GM12875 (cell line): ENCODE results near the gene ZNF32.

ENCODE experiments used
- H3K4me3 ChIP-seq: one replicate; pipeline ENCODE4 v1.5.1; 2011; ENCODE audit warnings: low read depth, low read length, control low read depth
- TF ChIP-seq, protein P1 (sequence below): IDR thresholded peaks from 2 replicates; pipeline ENCODE4 v1.5.1; 2011; ENCODE audit warnings: low read depth, mild to moderate bottlenecking, control low read depth, inconsistent platforms, low read length, moderate library complexity, borderline replicate concordance; ENCODE audit not compliant: insufficient read depth

The ZNF32 gene

DNA sequence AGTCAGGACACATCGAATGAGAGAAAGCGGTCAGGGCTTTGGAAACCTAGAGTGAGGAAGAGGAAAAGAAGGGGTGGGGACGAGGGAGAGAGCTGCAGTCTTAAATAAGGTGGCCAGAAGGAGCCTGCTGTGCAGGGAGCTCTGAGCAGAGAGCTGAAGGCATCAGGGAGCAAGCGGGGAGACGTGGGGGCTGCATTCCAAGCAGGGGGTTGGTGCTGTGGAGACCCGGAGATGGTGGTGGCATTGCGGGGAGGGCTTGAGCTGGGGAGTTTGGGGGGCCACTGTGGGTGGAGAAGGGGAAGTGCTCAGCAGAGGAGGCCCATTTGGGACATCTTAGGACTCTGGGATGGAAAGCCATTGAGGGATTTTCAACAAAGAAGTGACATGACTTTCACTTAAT, 38.7 kb upstream of the ZNF32 start:
- TF ChIP-seq, protein P1, sequence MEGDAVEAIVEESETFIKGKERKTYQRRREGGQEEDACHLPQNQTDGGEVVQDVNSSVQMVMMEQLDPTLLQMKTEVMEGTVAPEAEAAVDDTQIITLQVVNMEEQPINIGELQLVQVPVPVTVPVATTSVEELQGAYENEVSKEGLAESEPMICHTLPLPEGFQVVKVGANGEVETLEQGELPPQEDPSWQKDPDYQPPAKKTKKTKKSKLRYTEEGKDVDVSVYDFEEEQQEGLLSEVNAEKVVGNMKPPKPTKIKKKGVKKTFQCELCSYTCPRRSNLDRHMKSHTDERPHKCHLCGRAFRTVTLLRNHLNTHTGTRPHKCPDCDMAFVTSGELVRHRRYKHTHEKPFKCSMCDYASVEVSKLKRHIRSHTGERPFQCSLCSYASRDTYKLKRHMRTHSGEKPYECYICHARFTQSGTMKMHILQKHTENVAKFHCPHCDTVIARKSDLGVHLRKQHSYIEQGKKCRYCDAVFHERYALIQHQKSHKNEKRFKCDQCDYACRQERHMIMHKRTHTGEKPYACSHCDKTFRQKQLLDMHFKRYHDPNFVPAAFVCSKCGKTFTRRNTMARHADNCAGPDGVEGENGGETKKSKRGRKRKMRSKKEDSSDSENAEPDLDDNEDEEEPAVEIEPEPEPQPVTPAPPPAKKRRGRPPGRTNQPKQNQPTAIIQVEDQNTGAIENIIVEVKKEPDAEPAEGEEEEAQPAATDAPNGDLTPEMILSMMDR: no peak
- no peak overlapping the region for H3K4me3 ChIP-seq

DNA sequence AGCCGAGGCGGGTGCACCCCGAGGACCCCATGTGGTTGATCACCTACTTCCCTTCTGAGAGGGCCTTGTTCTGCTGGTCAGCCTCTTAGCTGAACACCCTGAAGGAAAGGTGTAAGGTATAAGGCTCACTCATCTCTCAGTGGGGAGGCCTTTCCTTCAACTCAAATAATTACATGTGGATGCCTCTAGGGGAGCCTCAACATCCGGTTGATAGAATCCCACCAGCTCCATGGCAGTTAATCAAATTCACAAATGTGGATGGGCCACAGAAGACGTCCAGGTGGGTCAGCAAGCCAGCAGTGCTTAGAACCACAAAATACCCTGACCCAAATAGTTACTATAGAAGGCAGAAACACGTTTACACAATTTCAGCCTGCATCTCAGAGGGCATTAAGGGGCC, 37.7 kb upstream of the ZNF32 start:
- TF ChIP-seq, protein P1: peak; percentile 25; the same call in 1 of the 2 replicates
- no peak overlapping the region for H3K4me3 ChIP-seq

DNA sequence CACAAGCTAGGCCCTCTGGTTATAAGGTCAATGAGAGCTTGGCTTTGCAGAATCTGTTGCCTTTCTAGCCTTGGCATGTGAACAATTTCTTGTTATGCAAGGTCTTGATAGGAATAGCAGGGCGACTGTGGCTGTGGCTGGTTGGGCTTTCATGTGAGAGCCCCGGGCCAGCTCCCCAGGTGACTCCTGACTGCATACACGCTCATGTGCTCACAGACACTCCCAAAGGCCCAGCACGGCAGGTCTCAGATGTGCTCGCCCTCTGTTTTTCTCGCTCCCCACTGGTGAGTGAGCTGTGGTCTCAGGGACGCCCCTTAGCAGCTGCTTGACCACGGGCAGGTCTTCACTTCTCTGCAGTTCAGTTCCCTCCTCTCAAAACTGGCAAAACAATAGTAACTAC, 37.1 kb upstream of the ZNF32 start:
- H3K4me3 ChIP-seq: no peak overlapping the region
- TF ChIP-seq, protein P1: no peak

DNA sequence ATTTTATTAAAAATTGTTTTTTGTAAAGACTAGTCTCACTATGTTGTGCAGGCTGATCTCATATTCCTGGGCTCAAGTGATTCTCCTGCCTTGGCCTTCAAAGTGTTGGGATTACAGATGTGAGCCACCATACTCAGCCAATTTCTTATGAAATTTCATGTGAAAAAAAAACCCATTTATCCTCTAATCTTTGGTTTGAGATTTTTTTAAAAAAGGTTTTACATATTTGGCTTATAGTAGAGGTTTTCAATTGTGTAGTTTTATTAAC, 35.5 kb upstream of the ZNF32 start:
- TF ChIP-seq, protein P1: no peak

DNA sequence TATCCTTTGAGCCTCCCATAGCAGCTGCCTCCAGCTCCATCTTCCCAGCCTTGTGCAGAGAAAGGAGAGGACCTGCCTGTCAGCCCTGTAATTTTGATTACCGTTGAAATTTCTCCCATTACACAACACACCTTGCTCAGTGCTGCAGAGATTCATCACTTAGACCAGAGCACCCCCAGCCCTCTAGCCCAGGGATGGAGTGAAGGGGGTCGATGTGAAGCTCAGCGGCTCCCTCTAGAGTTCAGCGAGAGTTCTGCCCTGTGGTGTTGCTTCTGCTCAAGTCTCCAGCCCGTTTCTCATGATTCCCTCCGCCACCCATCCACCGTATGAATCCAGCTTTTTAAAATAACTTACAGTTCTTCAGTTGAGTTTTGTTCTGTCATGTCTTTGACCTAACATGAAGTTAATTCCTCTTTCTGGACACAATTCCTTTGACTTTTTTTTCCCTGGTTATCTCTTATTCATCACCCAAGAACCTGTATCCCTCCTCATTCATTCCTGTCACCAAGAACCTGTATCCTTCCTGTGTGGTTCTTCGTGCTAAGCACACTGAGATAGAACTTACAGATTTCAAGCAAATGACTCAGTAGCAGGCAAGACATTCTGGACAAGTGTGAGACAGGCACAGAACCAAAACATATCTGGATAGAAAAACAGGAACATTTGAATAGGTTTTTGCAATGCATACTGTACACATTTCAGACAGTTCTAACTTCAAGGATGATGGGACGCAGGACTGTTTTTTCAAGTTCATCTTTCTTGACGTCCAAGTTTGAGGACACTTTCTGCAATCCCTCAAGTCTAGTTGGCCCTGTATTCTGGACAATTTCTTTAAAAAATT, 35.0 kb upstream of the ZNF32 start:
- no peak overlapping the region for H3K4me3 ChIP-seq
- TF ChIP-seq, protein P1: peak; percentile 69

More for the DNA sequence above, 35.5 kb upstream of the ZNF32 start:
- no peak overlapping the region for H3K4me3 ChIP-seq

DNA sequence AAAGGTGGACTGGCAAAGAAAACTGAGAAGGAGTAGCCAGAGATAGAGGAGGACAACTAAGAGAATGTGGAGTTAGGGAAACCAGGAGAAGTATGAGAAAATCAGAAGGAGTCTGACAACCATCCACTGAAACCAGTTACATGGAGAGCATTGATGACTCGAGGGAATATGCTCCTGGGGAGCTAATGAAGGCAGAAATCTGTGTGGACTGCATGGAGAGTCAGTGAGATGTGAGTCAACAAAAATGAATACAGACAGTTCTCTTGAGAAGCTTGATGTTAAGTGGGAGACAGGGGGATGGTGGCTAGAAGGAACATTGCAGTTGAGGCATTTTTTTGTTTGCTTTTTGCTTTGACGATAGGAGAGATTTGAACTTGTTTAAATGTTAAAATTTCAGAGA, 34.3 kb upstream of the ZNF32 start:
- no peak overlapping the region for H3K4me3 ChIP-seq
- TF ChIP-seq, protein P1: no peak

DNA sequence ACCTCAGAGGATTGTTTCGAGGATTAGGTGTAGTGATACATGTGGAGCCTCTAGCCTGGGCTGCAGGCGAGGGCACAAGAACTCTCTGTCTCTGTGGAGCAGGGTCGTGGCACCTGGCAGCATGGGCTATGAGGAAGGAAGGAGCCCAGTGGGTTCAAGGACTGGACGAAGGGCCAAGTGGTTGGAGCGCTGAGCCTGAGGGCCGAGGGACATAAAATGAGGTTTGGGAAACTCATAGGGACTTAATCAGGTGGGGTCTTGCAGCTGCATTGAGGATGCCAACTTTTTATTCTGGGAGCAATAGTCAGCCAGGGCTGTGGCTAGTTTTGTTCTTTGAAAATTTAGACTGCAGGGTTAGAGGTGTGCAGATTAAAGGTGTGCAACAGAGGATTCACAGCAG, 33.0 kb upstream of the ZNF32 start:
- TF ChIP-seq, protein P1: no peak
- H3K4me3 ChIP-seq: no peak overlapping the region
